Activated naive CD4-positive, alpha-beta T cell treated with anti-CD3 and anti-CD28 coated beads for 36 hours (primary cell): Measurements from ENCODE around the gene ZNF236. TPM values are rescaled to one million over a fixed set of nuclear protein-coding genes. Genes with fewer than 3 reads are reported as not detected.
A peak's percentile ranks its signal among the peaks of the same experiment; 100 is the strongest.
"Not testable (repeated sequence)": the region's sequence is repeated elsewhere in the genome, so short reads cannot be mapped to it uniquely, and the experiment has no call there.

Experiments used
- CTCF ChIA-PET: fragments of 350-600 bp; sonication (Branson Sonifier 250); formaldehyde crosslinking; loops from one replicate; lab custom pipeline; 2021; ENCODE audit warnings: antibody characterized with exemption; lab: Charles Lee
- DNase-seq: peaks from one replicate; pipeline ENCODE4 v3.0.0-alpha.2; 2020
- H3K27ac Mint-ChIP-seq: one replicate; pipeline ENCODE4 v1.8.0; 2021; ENCODE audit warnings: mild to moderate bottlenecking, mixed read lengths
- H3K27me3 Mint-ChIP-seq: one replicate; pipeline ENCODE4 v1.8.0; 2021; ENCODE audit warnings: low read depth, mixed read lengths
- H3K36me3 Mint-ChIP-seq: one replicate; pipeline ENCODE4 v1.8.0; 2021; ENCODE audit warnings: low read depth, mixed read lengths
- H3K4me1 Mint-ChIP-seq: one replicate; pipeline ENCODE4 v1.8.0; 2021; ENCODE audit warnings: low read depth, mixed read lengths
- H3K4me3 Mint-ChIP-seq: one replicate; pipeline ENCODE4 v1.8.0; 2021; ENCODE audit warnings: mild to moderate bottlenecking, moderate library complexity, mixed read lengths
- H3K9me3 Mint-ChIP-seq: one replicate; pipeline ENCODE4 v1.8.0; 2021; ENCODE audit warnings: mixed read lengths
- intact Hi-C: fragments of 100-400 bp; cut with micrococcal nuclease; formaldehyde crosslinking; loops from one replicate; pipeline ENCODE4 v1.15.1; 2023
- total RNA-seq, 2 experiments: library from RNA; stranded (reverse); gene quantifications; one replicate each; pipeline ENCODE4 v1.2.3, GENCODE V29; 2021

ZNF236 gene
- total RNA-seq, 2 experiments from 2014 or later, result 13.7 to 17.7 TPM

GRCh38 chr18:76958692-76959341 lies 136.5 kb downstream of the ZNF236 start:
- no peak overlapping the region for H3K27ac Mint-ChIP-seq
- intact Hi-C loops, result no loop called here
- peaks cover 51% of the 10 kb centered on the region for H3K36me3 Mint-ChIP-seq

DNA sequence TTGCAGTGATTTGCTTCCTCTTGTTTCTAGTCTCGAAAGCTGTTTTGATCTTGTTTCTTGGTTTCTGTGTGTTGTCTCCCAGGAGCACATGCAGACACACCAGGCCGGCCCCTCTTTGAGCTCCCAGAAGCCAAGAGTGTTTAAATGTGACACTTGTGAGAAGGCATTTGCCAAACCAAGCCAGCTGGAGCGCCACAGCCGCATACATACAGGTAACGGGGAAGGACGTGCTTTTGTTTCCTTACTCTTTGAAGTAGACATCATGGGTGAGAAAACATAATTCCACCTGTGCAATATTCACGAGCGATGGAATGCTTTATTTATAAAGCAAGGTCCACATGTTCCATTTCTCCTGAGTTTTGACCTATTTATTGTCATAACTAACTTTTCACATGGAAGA lies 137.2 kb downstream of the ZNF236 start:
- H3K27ac Mint-ChIP-seq, result no peak overlapping the region
- H3K4me3 Mint-ChIP-seq, result no peak overlapping the region
- H3K4me1 Mint-ChIP-seq, result peaks cover 16% of the 10 kb centered on the region
- H3K9me3 Mint-ChIP-seq, result no peaks in the 10 kb centered on the region
- CTCF ChIA-PET, result interaction anchor here (2.6 kb wide), 1 partner anchor 156 kb away, joined by 8 read pairs; no protein-coding TSS in a partner anchor
- intact Hi-C loops, result no loop called here
- no peaks in the 10 kb centered on the region for H3K27me3 Mint-ChIP-seq
- peaks cover 55% of the 10 kb centered on the region for H3K36me3 Mint-ChIP-seq
- no peak for DNase-seq

More at GRCh38 chr18:76958692-76959341, 136.5 kb downstream of the ZNF236 start:
- Mint-ChIP-seq H3K9me3 (no peaks in the 10 kb centered on the region), H3K27me3 (no peaks in the 10 kb centered on the region), H3K4me3 (no peak overlapping the region), H3K4me1 (peaks cover 12% of the 10 kb centered on the region)
- CTCF ChIA-PET, result interaction anchor here (2.6 kb wide), 1 partner anchor 155 kb away, joined by 8 read pairs; no protein-coding TSS in a partner anchor
- no peak for DNase-seq

GRCh38 chr18:76960528-76961035 lies 138.2 kb downstream of the ZNF236 start:
- Mint-ChIP-seq H3K9me3 (no peaks in the 10 kb centered on the region), H3K4me3 (no peak overlapping the region), H3K27ac (no peak overlapping the region), H3K36me3 (peaks cover 59% of the 10 kb centered on the region), H3K27me3 (no peaks in the 10 kb centered on the region), H3K4me1 (peaks cover 20% of the 10 kb centered on the region)
- DNase-seq, result no peak
- intact Hi-C loops, result no loop called here
- CTCF ChIA-PET, result interaction anchor here (0.6 kb wide), 1 partner anchor 38 kb away, joined by 5 read pairs; no protein-coding TSS in a partner anchor

- CTCF ChIA-PET, result interaction anchor here (1.2 kb wide), 1 partner anchor 159 kb away, joined by 3 read pairs; no protein-coding TSS in a partner anchor
- intact Hi-C loops, result no loop called here
- no peaks in the 10 kb centered on the region for H3K27me3 Mint-ChIP-seq
- peaks cover 20% of the 10 kb centered on the region for H3K4me1 Mint-ChIP-seq
- no peaks in the 10 kb centered on the region for H3K9me3 Mint-ChIP-seq
- H3K27ac Mint-ChIP-seq, result no peak overlapping the region
- DNase-seq, result no peak
- H3K4me3 Mint-ChIP-seq, result no peak overlapping the region
- peaks cover 57% of the 10 kb centered on the region for H3K36me3 Mint-ChIP-seq
Observed at GRCh38 chr18:76962851-76963250, 140.5 kb downstream of the ZNF236 start.

GRCh38 chr18:76963936-76964335 lies 141.6 kb downstream of the ZNF236 start:
- Mint-ChIP-seq H3K36me3 (peaks cover 59% of the 10 kb centered on the region), H3K4me3 (no peak overlapping the region), H3K4me1 (peaks cover 22% of the 10 kb centered on the region), H3K9me3 (no peaks in the 10 kb centered on the region), H3K27ac (no peak overlapping the region), H3K27me3 (no peaks in the 10 kb centered on the region)
- intact Hi-C loops, result no loop called here
- CTCF ChIA-PET, result interaction anchor here (1.1 to 1.6 kb wide), 3 partner anchors 20 to 162 kb away, joined by 3 to 7 read pairs (median 4); no protein-coding TSS in a partner anchor
- no peak for DNase-seq

- H3K27ac Mint-ChIP-seq, DNase-seq, H3K9me3 Mint-ChIP-seq, H3K4me3 Mint-ChIP-seq, H3K27me3 Mint-ChIP-seq, intact Hi-C loops: not testable (repeated sequence)
- CTCF ChIA-PET, result interaction anchor here (1.1 to 1.6 kb wide), 2 partner anchors 18 to 162 kb away, joined by 5 to 7 read pairs; no protein-coding TSS in a partner anchor
- Mint-ChIP-seq H3K36me3 (peaks cover 43% of the 10 kb centered on the region), H3K4me1 (peaks cover 22% of the 10 kb centered on the region)
Observed at GRCh38 chr18:76965555-76966151, 143.3 kb downstream of the ZNF236 start.

DNA sequence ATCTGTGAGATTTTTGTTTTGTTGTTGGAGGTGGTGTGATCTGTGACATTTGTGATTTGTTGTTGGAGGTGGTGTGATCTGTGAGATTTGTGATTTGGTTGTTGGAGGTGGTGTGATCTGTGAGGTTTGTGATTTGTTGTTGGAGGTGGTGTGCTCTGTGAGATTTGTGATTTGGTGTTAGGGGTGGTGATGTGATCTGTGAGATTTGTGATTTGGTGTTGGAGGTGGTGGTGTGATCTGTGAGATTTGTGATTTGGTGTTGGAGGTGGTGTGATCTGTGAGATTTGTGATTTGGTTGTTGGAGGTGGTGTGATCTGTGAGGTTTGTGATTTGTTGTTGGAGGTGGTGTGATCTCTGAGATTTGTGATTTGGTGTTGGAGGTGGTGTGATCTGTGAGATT lies 144.9 kb downstream of the ZNF236 start:
- H3K27me3 Mint-ChIP-seq, intact Hi-C loops, DNase-seq, CTCF ChIA-PET, H3K4me3 Mint-ChIP-seq, H3K9me3 Mint-ChIP-seq, H3K27ac Mint-ChIP-seq: not testable (repeated sequence)
- Mint-ChIP-seq H3K4me1 (peaks cover 26% of the 10 kb centered on the region), H3K36me3 (peaks cover 26% of the 10 kb centered on the region)

DNA sequence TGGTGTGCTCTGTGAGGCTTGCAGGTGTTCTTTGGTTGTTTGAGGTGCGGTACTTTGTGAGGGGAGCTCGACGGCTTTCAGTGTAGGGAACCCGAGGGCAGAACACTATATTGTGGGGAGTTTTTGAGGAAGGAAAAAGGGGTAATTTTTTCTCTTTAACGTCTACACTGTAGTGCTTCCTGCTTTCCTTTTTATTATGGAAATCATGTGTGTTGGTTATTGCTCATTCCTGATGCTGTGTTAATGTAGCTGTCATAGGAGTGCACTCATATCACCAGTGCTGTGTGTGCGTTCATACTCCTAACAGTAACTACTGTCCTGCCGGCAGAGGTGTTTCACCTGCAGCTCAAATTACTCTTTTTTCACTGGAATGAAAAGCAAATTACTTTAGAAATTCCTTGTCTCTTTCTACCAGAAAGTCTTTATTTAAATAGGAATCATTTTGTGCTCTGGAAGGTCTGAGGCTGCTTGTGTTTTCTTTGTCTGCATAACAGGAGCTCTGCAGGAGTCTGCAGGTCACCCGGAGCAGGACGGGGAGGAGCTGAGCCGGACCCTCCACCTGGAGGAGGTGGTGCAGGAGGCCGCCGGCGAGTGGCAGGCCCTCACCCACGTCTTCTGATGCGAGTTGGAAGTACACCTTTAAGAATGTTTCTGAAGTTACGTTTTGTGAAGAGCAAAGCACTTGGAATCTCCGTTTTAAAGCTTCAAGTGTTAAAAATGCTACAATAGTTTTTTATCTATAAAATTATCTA lies 145.5 kb downstream of the ZNF236 start:
- Mint-ChIP-seq H3K4me3 (no peak overlapping the region), H3K27ac (no peak overlapping the region), H3K4me1 (peaks cover 23% of the 10 kb centered on the region), H3K9me3 (no peaks in the 10 kb centered on the region), H3K36me3 (peaks cover 21% of the 10 kb centered on the region), H3K27me3 (no peaks in the 10 kb centered on the region)
- intact Hi-C loops, result no loop called here
- CTCF ChIA-PET, result interaction anchor here (0.8 to 1.1 kb wide), 2 partner anchors 15 to 165 kb away, joined by 3 to 4 read pairs; no protein-coding TSS in a partner anchor
- DNase-seq, result no peak

GRCh38 chr18:76970770-76971559 lies 148.6 kb downstream of the ZNF236 start:
- CTCF ChIA-PET, result interaction anchor here (1.0 to 1.3 kb wide), 4 partner anchors 12 to 169 kb away, joined by 3 to 6 read pairs (median 4); no protein-coding TSS in a partner anchor
- no peak overlapping the region for H3K4me3 Mint-ChIP-seq
- DNase-seq, result no peak

DNA sequence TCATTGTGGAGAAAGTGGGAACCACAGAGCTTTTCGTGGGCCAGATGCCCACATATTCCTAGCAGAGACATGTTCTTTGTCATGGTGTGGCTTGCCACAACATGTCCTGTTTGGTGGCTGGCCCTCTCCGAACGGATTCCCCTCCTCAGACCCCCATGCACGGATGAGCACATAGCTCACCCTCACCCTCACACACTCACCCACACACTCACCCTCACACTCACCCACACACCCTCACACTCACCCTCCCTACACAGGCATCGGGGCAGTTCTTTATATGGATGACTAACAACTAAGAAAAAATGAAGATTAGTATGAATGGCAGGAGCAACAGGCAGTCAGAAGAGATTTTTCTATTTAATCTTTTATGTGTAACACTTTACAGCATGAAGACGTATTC lies 149.9 kb downstream of the ZNF236 start:
- Mint-ChIP-seq H3K4me1 (peaks cover 5% of the 10 kb centered on the region), H3K27me3 (no peaks in the 10 kb centered on the region), H3K4me3 (no peak overlapping the region), H3K27ac (peak overlapping the region; percentile 21), H3K9me3 (no peaks in the 10 kb centered on the region), H3K36me3 (peaks cover 5% of the 10 kb centered on the region)
- intact Hi-C loops, result no loop called here
- DNase-seq, result no peak
- CTCF ChIA-PET, result interaction anchor here (1.3 kb wide), 3 partner anchors 10 to 169 kb away, joined by 4 to 6 read pairs (median 5); no protein-coding TSS in a partner anchor

More at GRCh38 chr18:76970770-76971559, 148.6 kb downstream of the ZNF236 start:
- H3K4me1 Mint-ChIP-seq, result peaks cover 5% of the 10 kb centered on the region
- H3K27me3 Mint-ChIP-seq, result no peaks in the 10 kb centered on the region
- intact Hi-C loops, result no loop called here
- H3K9me3 Mint-ChIP-seq, result no peaks in the 10 kb centered on the region
- peaks cover 5% of the 10 kb centered on the region for H3K36me3 Mint-ChIP-seq
- H3K27ac Mint-ChIP-seq, result no peak overlapping the region

GRCh38 chr18:76972846-76973519 lies 150.6 kb downstream of the ZNF236 start:
- DNase-seq, result no peak
- CTCF ChIA-PET, result no interaction called here
- H3K36me3 Mint-ChIP-seq, result peaks cover 4% of the 10 kb centered on the region
- no peak overlapping the region for H3K27ac Mint-ChIP-seq
- intact Hi-C loops, result no loop called here
- H3K4me3 Mint-ChIP-seq, result no peak overlapping the region
- no peaks in the 10 kb centered on the region for H3K9me3 Mint-ChIP-seq
- peaks cover 5% of the 10 kb centered on the region for H3K4me1 Mint-ChIP-seq
- H3K27me3 Mint-ChIP-seq, result no peaks in the 10 kb centered on the region
